Stimulated activated CD4-positive, alpha-beta T cell treated with anti-CD3 and anti-CD28 coated beads, TNF-alpha, amount 100 ng/mL, for 1 hour (primary cell): ENCODE results near the gene ATRN.

ENCODE experiments used
- DNase-seq, 3 donors: peaks; one replicate each; pipeline ENCODE4 v3.0.0-alpha.2; 2020; ENCODE audit warnings: low read depth in 3 of 3, low spot score in 1 of 3

Gene ATRN

GRCh38 chr20:3621111-3621510 is 150.3 kb downstream of the ATRN start:
- DNase-seq, result no peak

GRCh38 chr20:3622406-3622805 is 151.6 kb downstream of the ATRN start:
- no peak for DNase-seq

GRCh38 chr20:3627476-3627875 is 156.7 kb downstream of the ATRN start:
- DNase-seq, result no peak

GRCh38 chr20:3628502-3629314 is 157.9 kb downstream of the ATRN start:
- DNase-seq, result no peak

GRCh38 chr20:3629893-3630292 is 159.1 kb downstream of the ATRN start:
- no peak for DNase-seq

GRCh38 chr20:3630429-3630828 is 159.6 kb downstream of the ATRN start:
- no peak for DNase-seq

GRCh38 chr20:3631534-3631933 is 160.7 kb downstream of the ATRN start:
- no peak for DNase-seq

GRCh38 chr20:3632311-3633004 is 161.6 kb downstream of the ATRN start:
- DNase-seq, result no peak

GRCh38 chr20:3633913-3634478 is 163.2 kb downstream of the ATRN start:
- DNase-seq, result no peak

- DNase-seq, result no peak
Observed at GRCh38 chr20:3635346-3635745, 164.5 kb downstream of the ATRN start.

GRCh38 chr20:3640259-3640658 is 169.4 kb downstream of the ATRN start:
- no peak for DNase-seq

- DNase-seq, result no peak
Observed at GRCh38 chr20:3645309-3646066, 174.7 kb downstream of the ATRN start.

- DNase-seq, result no peak
Observed at GRCh38 chr20:3646067-3646440, 175.2 kb downstream of the ATRN start.

GRCh38 chr20:3646651-3647050 is 175.8 kb downstream of the ATRN start:
- no peak for DNase-seq

GRCh38 chr20:3647473-3647872 is 176.7 kb downstream of the ATRN start:
- DNase-seq, result no peak

- DNase-seq, result no peak
Observed at GRCh38 chr20:3648951-3649350, 178.1 kb downstream of the ATRN start.

GRCh38 chr20:3651204-3651962 is 180.6 kb downstream of the ATRN start:
- no peak for DNase-seq

- no peak for DNase-seq
Observed at GRCh38 chr20:3652221-3652620, 181.4 kb downstream of the ATRN start.

GRCh38 chr20:3652676-3653596 is 182.1 kb downstream of the ATRN start:
- DNase-seq, result no peak

GRCh38 chr20:3653921-3654320 is 183.1 kb downstream of the ATRN start:
- no peak for DNase-seq
